A549 (cell line): ENCODE measurements around the gene GABRR3. TPM values are rescaled to one million over a fixed set of nuclear protein-coding genes. Genes with fewer than 3 reads are reported as not detected.
A peak's percentile ranks its signal among the peaks of the same experiment; 100 is the strongest.

ENCODE experiments used
- ATAC-seq, 2 experiments: fragments of 200-7000 bp in 1 of 2; fragments of >200 bp in 1 of 2; cut with Nextera tagmentation in 1 of 2; cut with Tn5 transposase in 1 of 2; 3 replicates each; pipeline versions ENCODE4 v1.8.0 to v1.9.1; 2018 to 2020; ENCODE audit warnings: mild to moderate bottlenecking in 1 of 2, moderate library complexity in 1 of 2
- CTCF ChIA-PET: fragments of 300-600 bp; sonication (Branson Sonifier 250); formaldehyde crosslinking; extraction: SDS; loops from one replicate; lab custom pipeline; 2021; ENCODE audit warnings: antibody characterized with exemption, inconsistent platforms; lab: Yijun Ruan, JAX
- POLR2A ChIA-PET: fragments of 350-600 bp; formaldehyde crosslinking; extraction: SDS; loops from one replicate; lab custom pipeline; 2021; ENCODE audit warnings: antibody characterized with exemption, inconsistent platforms; lab: Yijun Ruan, JAX
- DNase-seq, 2 experiments: peaks; one replicate each; pipeline versions ENCODE4 v3.0.0 to v3.0.0-alpha.2; 2011 to 2016; ENCODE audit warnings: low read depth in 1 of 2, low spot score in 1 of 2
- FAIRE-seq: peaks from 2 replicates; lab custom pipeline; 2011; peaks lifted over from hg19 to GRCh38; lab: Jason Lieb, UNC
- H3K27ac ChIP-seq, 2 experiments: fragments of >200 bp; sonication (Bioruptor Twin); formaldehyde crosslinking; 3 replicates each; pipeline ENCODE4 v1.5.1; 2016 to 2017
- H3K4me1 ChIP-seq: fragments of >200 bp; sonication (Bioruptor Twin); formaldehyde crosslinking; 3 replicates; pipeline ENCODE4 v1.6.1; 2016
- H3K4me2 ChIP-seq: fragments of >200 bp; sonication (Bioruptor Twin); formaldehyde crosslinking; 3 replicates; pipeline ENCODE4 v1.6.1; 2016
- H3K4me3 ChIP-seq: fragments of >200 bp; sonication (Bioruptor Twin); formaldehyde crosslinking; 3 replicates; pipeline ENCODE4 v1.5.1; 2016
- H3K9me3 ChIP-seq: fragments of >200 bp; sonication (Bioruptor Twin); formaldehyde crosslinking; 3 replicates; pipeline ENCODE4 v1.6.1; 2016
- BHLHE40 ChIP-seq: IDR thresholded peaks from 2 replicates; pipeline ENCODE4 v1.6.1; 2012; ENCODE audit warnings: low read depth, low read length, inconsistent platforms
- CBX8 ChIP-seq: fragments of 200-600 bp; sonication (generic); IDR thresholded peaks from 2 replicates; pipeline ENCODE4 v1.6.1; 2016
- CEBPB ChIP-seq, 2 experiments: fragments of >200 bp in 1 of 2; sonication (Bioruptor Twin) in 1 of 2; formaldehyde crosslinking in 1 of 2; IDR thresholded peaks; 2 replicates each; pipeline ENCODE4 v1.6.1; 2012 to 2016
- CHD4 ChIP-seq: fragments of 200-600 bp; sonication (generic); IDR thresholded peaks from 2 replicates; pipeline ENCODE4 v1.6.1; 2016; ENCODE audit warnings: antibody characterized with exemption, mild to moderate bottlenecking, borderline replicate concordance
- EHF ChIP-seq: fragments of 250-450 bp; sonication (Bioruptor Pico); IDR thresholded peaks from 2 replicates; pipeline ENCODE4 v1.5.0; 2020; ENCODE audit warnings: mild to moderate bottlenecking
- EHMT2 ChIP-seq: fragments of 200-600 bp; sonication (generic); IDR thresholded peaks from 2 replicates; pipeline ENCODE4 v1.6.1; 2016; ENCODE audit warnings: antibody characterized with exemption, low read depth, mild to moderate bottlenecking, moderate library complexity
- ELK1 ChIP-seq: fragments of 150-350 bp; IDR thresholded peaks from 2 replicates; pipeline ENCODE4 v1.6.1; 2014; ENCODE audit warnings: low read depth, mild to moderate bottlenecking, low read length
- EP300 ChIP-seq, 2 experiments: fragments of >200 bp; sonication (Bioruptor Twin); formaldehyde crosslinking; IDR thresholded peaks; 2 replicates in 1 of 2; 3 replicates in 1 of 2; pipeline ENCODE4 v1.6.1; 2016 to 2017
- FOSB ChIP-seq: fragments of 250-450 bp; sonication (Bioruptor Pico); IDR thresholded peaks from 2 replicates; pipeline ENCODE4 v1.5.0; 2020; ENCODE audit warnings: mild to moderate bottlenecking, moderate library complexity
- FOSL2 ChIP-seq, 2 experiments: fragments of 450-650 bp in 1 of 2; fragments of >200 bp in 1 of 2; sonication (Bioruptor Twin) in 1 of 2; formaldehyde crosslinking; IDR thresholded peaks; 2 replicates each; pipeline versions ENCODE4 v1.5.0 to v1.6.1; 2016 to 2020; ENCODE audit warnings: mild to moderate bottlenecking in 1 of 2, moderate library complexity in 1 of 2
- FOXS1 ChIP-seq: fragments of 250-450 bp; sonication (Bioruptor Pico); IDR thresholded peaks from 2 replicates; pipeline ENCODE4 v1.5.0; 2020; ENCODE audit warnings: mild to moderate bottlenecking, moderate library complexity
- JUNB ChIP-seq: fragments of >200 bp; sonication (Bioruptor Twin); formaldehyde crosslinking; IDR thresholded peaks from 2 replicates; pipeline ENCODE4 v1.6.1; 2016
- KDM5A ChIP-seq: fragments of 200-600 bp; sonication (generic); IDR thresholded peaks from 2 replicates; pipeline ENCODE4 v1.6.1; 2016; ENCODE audit warnings: antibody characterized with exemption, mild to moderate bottlenecking
- MYC ChIP-seq: IDR thresholded peaks from 2 replicates; pipeline ENCODE4 v1.6.1; 2012; ENCODE audit warnings: mild to moderate bottlenecking, inconsistent platforms, low read length, improper control_type of control experiment, borderline replicate concordance
- NPAS2 ChIP-seq: fragments of 250-450 bp; sonication (Bioruptor Pico); IDR thresholded peaks from 2 replicates; pipeline ENCODE4 v1.8.0; 2022; ENCODE audit warnings: mild to moderate bottlenecking, moderate library complexity, borderline replicate concordance
- POLR2A ChIP-seq: IDR thresholded peaks from 2 replicates; pipeline ENCODE4 v1.6.1; 2012; ENCODE audit warnings: mild to moderate bottlenecking, low read length
- RAD21 ChIP-seq, 2 experiments: fragments of >200 bp in 1 of 2; sonication (Bioruptor Twin) in 1 of 2; formaldehyde crosslinking in 1 of 2; IDR thresholded peaks in 1 of 2; conservative IDR thresholded peaks in 1 of 2; 2 replicates in 1 of 2; 3 replicates in 1 of 2; pipeline ENCODE4 v1.6.1; 2012 to 2018; ENCODE audit warnings: inconsistent platforms in 1 of 2
- TFCP2L1 ChIP-seq: fragments of 250-450 bp; sonication (Bioruptor Pico); IDR thresholded peaks from 2 replicates; pipeline ENCODE4 v1.5.0; 2021; ENCODE audit warnings: mild to moderate bottlenecking
- TP53 ChIP-seq: fragments of 250-450 bp; sonication (Bioruptor Pico); IDR thresholded peaks from 2 replicates; pipeline ENCODE4 v1.5.0; 2021; ENCODE audit warnings: mild to moderate bottlenecking, moderate library complexity
- USF2 ChIP-seq: fragments of 450-650 bp; IDR thresholded peaks from 2 replicates; pipeline ENCODE4 v1.6.1; 2014; ENCODE audit warnings: antibody characterized with exemption
- ZC3H11A ChIP-seq: fragments of 450-650 bp; IDR thresholded peaks from 2 replicates; pipeline ENCODE4 v1.6.1; 2014; ENCODE audit warnings: antibody characterized with exemption, mild to moderate bottlenecking
- WGBS: methylation state at CpG from one replicate; pipeline ENCODE4 v1.1.6; 2017; ENCODE audit errors: missing lambda C conversion rate; 5-methylcytosine and 5-hydroxymethylcytosine counted together
- polyA plus RNA-seq, 4 experiments: library from polyadenylated mRNA; depleted of rRNA in 3 of 4; stranded (reverse); fragments of >200 nt; fragmentation: RNase III in 1 of 4; extraction: RNeasy Plus Mini Kit Qiagen cat#74134 plus additional on column Dnase treatment in 1 of 4; gene quantifications; 2 replicates in 3 of 4; 3 replicates in 1 of 4; pipeline ENCODE4 v1.2.3, GENCODE V29; 2011 to 2017
- TF ChIP-seq, protein P1 (sequence below): fragments of >200 bp; sonication (Bioruptor Twin); formaldehyde crosslinking; IDR thresholded peaks from 2 replicates; pipeline ENCODE4 v1.6.1; 2016
- TF ChIP-seq, protein P2 (sequence below): IDR thresholded peaks from 2 replicates; pipeline ENCODE4 v1.6.1; 2012
- TF ChIP-seq, protein P3 (sequence below): IDR thresholded peaks from 2 replicates; pipeline ENCODE4 v1.6.1; 2012
- TF ChIP-seq, protein P4 (sequence below): fragments of >200 bp; sonication (Bioruptor Twin); formaldehyde crosslinking; IDR thresholded peaks from 3 replicates; pipeline ENCODE4 v1.5.1; 2016
- TF ChIP-seq, protein P5 (sequence below): fragments of 250-450 bp; sonication (Bioruptor Pico); IDR thresholded peaks from 2 replicates; pipeline ENCODE4 v1.5.0; 2020; ENCODE audit warnings: low read depth, mild to moderate bottlenecking, moderate library complexity
- TF ChIP-seq, protein P6 (sequence below): fragments of 250-450 bp; sonication (Bioruptor Pico); IDR thresholded peaks from 2 replicates; pipeline ENCODE4 v1.5.0; 2021; ENCODE audit warnings: mild to moderate bottlenecking, moderate library complexity, borderline replicate concordance

Gene GABRR3
- polyA plus RNA-seq, 2 of the 4 experiments (the other 2 are of a cell fraction), result not detected

GRCh38 chr3:97954228-97954827 lies 80.8 kb downstream of the GABRR3 start:
- POLR2A ChIA-PET, result no interaction called here
- 91% methylated on average over 9 of the region's 9 CpGs for WGBS

DNA sequence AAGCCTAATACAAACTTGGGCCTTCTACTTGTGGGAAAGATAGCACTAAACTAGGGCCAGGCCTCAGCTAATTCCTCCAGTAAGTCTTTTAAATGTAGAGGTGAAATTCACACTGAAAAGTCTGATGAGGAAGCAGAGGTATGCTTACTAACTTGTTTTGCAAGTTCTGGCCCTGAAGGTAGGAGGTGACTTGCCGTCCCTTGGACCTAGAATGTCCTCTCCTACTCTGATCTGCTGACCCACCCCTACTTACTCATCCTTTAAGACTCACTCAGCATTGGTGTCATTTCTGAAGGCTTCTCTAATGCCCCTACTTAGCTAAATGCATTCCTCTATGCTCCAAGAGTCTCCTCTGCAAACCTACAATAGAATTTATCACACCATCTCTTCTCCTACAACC lies 82.2 kb downstream of the GABRR3 start:
- Histone ChIP-seq H3K4me1 (no peaks in the 10 kb centered on the region), H3K4me2 (no peak overlapping the region), H3K27ac (no peak overlapping the region), H3K4me3 (no peak overlapping the region), H3K9me3 (no peaks in the 10 kb centered on the region)
- FAIRE-seq (no peak), DNase-seq (no peak), ATAC-seq (no peak)
- WGBS, result 92% methylated on average over 1 of the region's 1 CpG
- CTCF ChIA-PET, result interaction anchor here (1.4 kb wide), 1 partner anchor 10 kb away, joined by 4 read pairs; no protein-coding TSS in a partner anchor
- POLR2A ChIA-PET, result no interaction called here
- no peak for TF ChIP-seq EHMT2
- TF ChIP-seq FOXS1 (CRISPR knock-in tag), result no peak
- no peak for TF ChIP-seq KDM5A
- TF ChIP-seq POLR2A, result no peak
- TF ChIP-seq RAD21 (conservative IDR thresholded peaks at IDR 0.05 in 1 of 2, IDR thresholded peaks at IDR 0.05 in 1 of 2), result no peak
- no peak for TF ChIP-seq NPAS2
- TF ChIP-seq, protein P1, sequence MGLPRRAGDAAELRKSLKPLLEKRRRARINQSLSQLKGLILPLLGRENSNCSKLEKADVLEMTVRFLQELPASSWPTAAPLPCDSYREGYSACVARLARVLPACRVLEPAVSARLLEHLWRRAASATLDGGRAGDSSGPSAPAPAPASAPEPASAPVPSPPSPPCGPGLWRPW, result no peak
- TF ChIP-seq TP53 (CRISPR knock-in tag), result no peak
- TF ChIP-seq FOSL2 (IDR thresholded peaks at IDR 0.05), result no peak
- no peak for TF ChIP-seq FOSL2 (CRISPR knock-in tag; IDR thresholded peaks at IDR 0.05)
- TF ChIP-seq CEBPB (IDR thresholded peaks at IDR 0.05), result no peak
- TF ChIP-seq, protein P2, sequence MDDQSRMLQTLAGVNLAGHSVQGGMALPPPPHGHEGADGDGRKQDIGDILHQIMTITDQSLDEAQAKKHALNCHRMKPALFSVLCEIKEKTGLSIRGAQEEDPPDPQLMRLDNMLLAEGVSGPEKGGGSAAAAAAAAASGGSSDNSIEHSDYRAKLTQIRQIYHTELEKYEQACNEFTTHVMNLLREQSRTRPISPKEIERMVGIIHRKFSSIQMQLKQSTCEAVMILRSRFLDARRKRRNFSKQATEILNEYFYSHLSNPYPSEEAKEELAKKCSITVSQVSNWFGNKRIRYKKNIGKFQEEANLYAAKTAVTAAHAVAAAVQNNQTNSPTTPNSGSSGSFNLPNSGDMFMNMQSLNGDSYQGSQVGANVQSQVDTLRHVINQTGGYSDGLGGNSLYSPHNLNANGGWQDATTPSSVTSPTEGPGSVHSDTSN, result no peak
- TF ChIP-seq, protein P3, sequence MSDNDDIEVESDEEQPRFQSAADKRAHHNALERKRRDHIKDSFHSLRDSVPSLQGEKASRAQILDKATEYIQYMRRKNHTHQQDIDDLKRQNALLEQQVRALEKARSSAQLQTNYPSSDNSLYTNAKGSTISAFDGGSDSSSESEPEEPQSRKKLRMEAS, result no peak
- no peak for TF ChIP-seq EHF (CRISPR knock-in tag)
- no peak for TF ChIP-seq USF2
- TF ChIP-seq, protein P4, sequence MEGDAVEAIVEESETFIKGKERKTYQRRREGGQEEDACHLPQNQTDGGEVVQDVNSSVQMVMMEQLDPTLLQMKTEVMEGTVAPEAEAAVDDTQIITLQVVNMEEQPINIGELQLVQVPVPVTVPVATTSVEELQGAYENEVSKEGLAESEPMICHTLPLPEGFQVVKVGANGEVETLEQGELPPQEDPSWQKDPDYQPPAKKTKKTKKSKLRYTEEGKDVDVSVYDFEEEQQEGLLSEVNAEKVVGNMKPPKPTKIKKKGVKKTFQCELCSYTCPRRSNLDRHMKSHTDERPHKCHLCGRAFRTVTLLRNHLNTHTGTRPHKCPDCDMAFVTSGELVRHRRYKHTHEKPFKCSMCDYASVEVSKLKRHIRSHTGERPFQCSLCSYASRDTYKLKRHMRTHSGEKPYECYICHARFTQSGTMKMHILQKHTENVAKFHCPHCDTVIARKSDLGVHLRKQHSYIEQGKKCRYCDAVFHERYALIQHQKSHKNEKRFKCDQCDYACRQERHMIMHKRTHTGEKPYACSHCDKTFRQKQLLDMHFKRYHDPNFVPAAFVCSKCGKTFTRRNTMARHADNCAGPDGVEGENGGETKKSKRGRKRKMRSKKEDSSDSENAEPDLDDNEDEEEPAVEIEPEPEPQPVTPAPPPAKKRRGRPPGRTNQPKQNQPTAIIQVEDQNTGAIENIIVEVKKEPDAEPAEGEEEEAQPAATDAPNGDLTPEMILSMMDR, result no peak

More at GRCh38 chr3:97954228-97954827, 80.8 kb downstream of the GABRR3 start:
- no peak overlapping the region for H3K4me2 ChIP-seq
- TF ChIP-seq TFCP2L1 (CRISPR knock-in tag), result no peak
- TF ChIP-seq CHD4, result no peak
- TF ChIP-seq JUNB, result no peak
- TF ChIP-seq CBX8, result no peak
- TF ChIP-seq, protein P2, result no peak
- TF ChIP-seq ELK1, result no peak
- TF ChIP-seq ZC3H11A, result no peak
- TF ChIP-seq, protein P5, sequence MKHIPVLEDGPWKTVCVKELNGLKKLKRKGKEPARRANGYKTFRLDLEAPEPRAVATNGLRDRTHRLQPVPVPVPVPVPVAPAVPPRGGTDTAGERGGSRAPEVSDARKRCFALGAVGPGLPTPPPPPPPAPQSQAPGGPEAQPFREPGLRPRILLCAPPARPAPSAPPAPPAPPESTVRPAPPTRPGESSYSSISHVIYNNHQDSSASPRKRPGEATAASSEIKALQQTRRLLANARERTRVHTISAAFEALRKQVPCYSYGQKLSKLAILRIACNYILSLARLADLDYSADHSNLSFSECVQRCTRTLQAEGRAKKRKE (CRISPR knock-in tag), result no peak
- no peak for TF ChIP-seq MYC
- no peak for TF ChIP-seq BHLHE40
- no peak for TF ChIP-seq FOSL2 (IDR thresholded peaks at IDR 0.05)
- no peak for TF ChIP-seq FOSL2 (CRISPR knock-in tag; IDR thresholded peaks at IDR 0.05)
- no peak for TF ChIP-seq EP300 (IDR thresholded peaks at IDR 0.05)
- no peak for TF ChIP-seq RAD21 (conservative IDR thresholded peaks at IDR 0.05 in 1 of 2, IDR thresholded peaks at IDR 0.05 in 1 of 2)
- TF ChIP-seq, protein P6, sequence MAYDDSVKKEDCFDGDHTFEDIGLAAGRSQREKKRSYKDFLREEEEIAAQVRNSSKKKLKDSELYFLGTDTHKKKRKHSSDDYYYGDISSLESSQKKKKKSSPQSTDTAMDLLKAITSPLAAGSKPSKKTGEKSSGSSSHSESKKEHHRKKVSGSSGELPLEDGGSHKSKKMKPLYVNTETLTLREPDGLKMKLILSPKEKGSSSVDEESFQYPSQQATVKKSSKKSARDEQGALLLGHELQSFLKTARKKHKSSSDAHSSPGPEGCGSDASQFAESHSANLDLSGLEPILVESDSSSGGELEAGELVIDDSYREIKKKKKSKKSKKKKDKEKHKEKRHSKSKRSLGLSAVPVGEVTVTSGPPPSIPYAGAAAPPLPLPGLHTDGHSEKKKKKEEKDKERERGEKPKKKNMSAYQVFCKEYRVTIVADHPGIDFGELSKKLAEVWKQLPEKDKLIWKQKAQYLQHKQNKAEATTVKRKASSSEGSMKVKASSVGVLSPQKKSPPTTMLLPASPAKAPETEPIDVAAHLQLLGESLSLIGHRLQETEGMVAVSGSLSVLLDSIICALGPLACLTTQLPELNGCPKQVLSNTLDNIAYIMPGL, result no peak
- no peak for TF ChIP-seq FOSB (CRISPR knock-in tag)
- TF ChIP-seq, all 56 proteins: peak for 0
- no peaks in the 10 kb centered on the region for H3K9me3 ChIP-seq
- H3K27ac ChIP-seq, result no peak overlapping the region
- peak in 1 of 2 experiments; percentile 32; a peak in 2 of 6 replicates for ATAC-seq
- FAIRE-seq, result no peak
- no peak overlapping the region for H3K4me3 ChIP-seq
- no peak for DNase-seq
- no peaks in the 10 kb centered on the region for H3K4me1 ChIP-seq
- CTCF ChIA-PET, result no interaction called here
